HG03060 (cell line): ENCODE data around the gene EP400.

ENCODE experiments used
- ATAC-seq: cut with Tn5 transposase; IDR thresholded peaks from one replicate; pipeline ENCODE4 v1.9.1; 2021; ENCODE audit warnings: low read depth, moderate number of reproducible peaks; ENCODE audit not compliant: unreplicated experiment

Gene EP400, protein sequence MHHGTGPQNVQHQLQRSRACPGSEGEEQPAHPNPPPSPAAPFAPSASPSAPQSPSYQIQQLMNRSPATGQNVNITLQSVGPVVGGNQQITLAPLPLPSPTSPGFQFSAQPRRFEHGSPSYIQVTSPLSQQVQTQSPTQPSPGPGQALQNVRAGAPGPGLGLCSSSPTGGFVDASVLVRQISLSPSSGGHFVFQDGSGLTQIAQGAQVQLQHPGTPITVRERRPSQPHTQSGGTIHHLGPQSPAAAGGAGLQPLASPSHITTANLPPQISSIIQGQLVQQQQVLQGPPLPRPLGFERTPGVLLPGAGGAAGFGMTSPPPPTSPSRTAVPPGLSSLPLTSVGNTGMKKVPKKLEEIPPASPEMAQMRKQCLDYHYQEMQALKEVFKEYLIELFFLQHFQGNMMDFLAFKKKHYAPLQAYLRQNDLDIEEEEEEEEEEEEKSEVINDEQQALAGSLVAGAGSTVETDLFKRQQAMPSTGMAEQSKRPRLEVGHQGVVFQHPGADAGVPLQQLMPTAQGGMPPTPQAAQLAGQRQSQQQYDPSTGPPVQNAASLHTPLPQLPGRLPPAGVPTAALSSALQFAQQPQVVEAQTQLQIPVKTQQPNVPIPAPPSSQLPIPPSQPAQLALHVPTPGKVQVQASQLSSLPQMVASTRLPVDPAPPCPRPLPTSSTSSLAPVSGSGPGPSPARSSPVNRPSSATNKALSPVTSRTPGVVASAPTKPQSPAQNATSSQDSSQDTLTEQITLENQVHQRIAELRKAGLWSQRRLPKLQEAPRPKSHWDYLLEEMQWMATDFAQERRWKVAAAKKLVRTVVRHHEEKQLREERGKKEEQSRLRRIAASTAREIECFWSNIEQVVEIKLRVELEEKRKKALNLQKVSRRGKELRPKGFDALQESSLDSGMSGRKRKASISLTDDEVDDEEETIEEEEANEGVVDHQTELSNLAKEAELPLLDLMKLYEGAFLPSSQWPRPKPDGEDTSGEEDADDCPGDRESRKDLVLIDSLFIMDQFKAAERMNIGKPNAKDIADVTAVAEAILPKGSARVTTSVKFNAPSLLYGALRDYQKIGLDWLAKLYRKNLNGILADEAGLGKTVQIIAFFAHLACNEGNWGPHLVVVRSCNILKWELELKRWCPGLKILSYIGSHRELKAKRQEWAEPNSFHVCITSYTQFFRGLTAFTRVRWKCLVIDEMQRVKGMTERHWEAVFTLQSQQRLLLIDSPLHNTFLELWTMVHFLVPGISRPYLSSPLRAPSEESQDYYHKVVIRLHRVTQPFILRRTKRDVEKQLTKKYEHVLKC (N-terminal part only)

DNA sequence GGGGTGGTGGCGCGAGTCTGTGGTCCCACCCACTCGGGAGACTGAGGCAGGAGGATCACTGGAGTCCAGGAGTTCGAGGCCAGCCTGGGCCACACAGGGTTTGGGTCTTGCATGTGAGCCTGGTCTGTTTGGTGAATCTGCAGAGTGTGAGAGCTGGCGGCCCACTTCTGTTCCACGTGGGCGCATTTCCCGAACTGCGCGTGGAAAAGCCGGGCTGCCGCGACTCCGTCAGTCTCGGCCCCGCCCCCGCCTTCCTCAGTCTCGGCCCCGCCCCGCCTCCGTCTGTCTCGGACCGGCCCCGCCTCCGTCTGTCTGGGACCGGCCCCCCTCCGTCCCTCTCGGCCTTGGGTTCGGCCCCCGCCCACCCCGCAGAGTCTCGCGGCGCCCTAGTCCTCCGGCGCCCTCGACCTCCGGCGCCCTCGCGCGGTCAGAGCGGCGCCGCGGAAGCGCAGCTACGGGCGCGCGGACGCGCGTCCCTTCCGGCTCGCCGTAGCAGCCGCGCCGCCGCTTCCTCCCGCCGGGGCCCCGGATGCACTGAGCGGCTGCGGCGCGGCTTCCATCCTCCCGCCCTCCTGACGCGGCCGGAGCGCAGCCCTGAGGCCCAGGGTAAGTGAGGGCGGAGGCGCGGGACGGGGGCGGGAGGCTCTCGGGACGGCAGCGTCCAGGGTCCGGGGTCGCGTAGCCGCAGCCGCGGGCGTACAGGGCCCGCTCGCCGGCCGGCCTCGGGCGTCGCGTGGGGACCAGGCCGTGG is at the start of gene EP400:
Gene EP400 (plus strand): TSS at position 512 of the 751 bp plus-strand sequence. CDS start 10,678 bp downstream, outside the sequence.
- ATAC-seq, result peak; percentile 50

DNA sequence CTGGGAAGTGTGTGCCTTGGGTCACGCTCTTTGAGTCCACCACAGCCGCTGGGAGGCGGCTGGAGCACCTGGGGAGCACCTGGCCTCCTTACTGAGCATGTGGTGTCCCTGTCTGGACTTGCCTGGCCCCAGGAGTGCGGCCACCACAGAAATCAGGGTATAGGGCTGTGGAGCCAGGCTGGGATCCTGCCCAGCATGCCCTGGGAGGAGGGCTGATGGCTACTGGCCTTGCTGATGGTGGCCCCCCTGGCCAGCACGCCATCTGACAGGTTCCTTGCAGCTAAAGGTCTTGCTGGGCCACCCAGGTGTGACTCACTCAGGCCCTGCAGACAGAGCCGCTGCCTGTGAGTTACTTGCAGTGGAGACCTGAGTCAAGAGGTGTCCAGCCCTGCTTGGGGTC is 49.3 kb upstream of the EP400 start:
- ATAC-seq, result no peak

DNA sequence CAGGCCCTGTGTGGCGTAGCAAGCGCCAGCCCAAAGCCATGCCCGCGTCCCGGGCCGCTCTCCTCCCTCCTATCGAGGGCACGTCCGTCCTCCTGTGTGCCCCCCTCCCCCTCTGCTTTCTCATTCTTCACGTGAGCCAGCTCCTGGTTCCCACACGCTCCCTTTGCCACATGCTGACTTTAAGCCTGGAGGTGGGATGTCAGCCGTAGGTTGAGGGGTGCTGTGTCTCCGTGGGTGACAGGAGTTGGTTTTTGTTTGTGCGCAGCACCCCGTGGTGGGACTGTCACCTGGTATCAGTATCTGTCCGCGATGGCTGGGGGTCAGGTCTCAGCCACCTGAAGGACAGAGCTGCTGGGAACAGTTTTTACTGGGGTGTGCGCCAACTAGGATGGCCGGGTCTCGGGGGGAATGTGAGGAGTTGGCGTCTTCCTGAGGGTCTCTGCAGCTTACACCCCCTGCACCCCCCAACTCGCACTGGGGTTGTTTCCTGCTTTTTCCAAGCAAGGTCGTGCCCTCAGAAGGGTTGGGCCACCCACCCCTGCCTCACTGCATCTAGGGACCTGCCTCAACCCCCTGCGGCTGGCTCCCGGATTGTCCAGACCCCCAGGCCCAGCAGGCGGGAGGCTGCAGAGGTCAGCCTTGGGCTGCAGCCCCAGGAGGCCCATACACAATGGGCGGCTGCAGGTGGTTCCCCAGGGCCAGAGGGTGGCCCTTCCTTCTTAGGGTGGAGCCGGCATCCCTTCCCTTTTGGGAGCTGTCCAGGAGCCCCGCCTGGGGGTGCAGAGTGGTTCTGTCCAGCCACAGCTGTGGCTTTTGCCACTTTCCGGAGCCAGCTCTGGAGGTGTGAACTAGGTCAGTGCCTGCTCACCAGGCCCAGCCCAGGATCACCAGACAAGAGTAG is 48.1 kb upstream of the EP400 start:
- no peak for ATAC-seq

DNA sequence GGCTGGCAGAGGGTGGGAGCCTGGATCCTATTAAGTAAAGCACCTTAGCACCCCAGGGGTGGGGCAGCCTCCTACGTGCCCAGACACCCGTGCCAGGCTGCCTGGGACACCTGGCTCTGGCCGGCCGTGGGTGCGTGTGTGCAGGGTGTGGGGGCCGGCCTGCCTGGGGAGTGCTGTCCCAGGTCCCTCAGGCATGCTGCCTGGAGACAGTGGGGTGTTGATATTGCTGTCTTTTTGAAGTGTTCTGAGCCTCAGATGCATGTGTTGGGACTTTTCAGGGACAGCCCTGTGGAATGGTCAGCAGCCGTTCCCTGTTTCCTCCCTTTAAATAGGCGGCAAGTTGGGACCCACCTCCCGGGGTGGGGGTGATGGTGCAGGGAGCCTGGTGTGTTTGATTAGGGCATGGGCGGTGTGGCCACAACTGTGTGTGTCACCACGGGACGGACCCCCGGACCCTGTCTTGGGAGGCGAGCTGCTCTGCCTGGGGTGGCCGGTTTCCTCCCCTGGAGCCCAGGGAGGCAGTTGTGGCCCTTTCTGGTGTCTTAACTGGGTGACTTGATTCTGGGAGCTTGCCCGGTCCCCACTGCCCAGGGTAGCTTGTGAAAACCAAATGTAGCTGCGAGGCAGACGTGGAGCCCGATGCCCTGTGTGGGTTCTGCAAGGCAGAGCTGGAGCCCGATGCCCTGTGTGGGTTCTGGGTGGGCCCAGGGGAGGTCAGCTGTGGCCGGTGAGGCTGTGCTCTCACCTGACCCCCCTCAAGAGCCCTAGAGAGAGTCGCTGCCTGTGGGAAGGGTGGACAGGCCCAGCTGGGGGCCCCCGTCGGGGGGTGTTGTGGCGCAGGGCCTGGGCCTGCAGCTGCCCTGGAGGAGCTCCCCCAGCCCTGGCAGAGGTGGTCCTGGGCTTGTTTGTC is 47.2 kb upstream of the EP400 start:
- no peak for ATAC-seq

DNA sequence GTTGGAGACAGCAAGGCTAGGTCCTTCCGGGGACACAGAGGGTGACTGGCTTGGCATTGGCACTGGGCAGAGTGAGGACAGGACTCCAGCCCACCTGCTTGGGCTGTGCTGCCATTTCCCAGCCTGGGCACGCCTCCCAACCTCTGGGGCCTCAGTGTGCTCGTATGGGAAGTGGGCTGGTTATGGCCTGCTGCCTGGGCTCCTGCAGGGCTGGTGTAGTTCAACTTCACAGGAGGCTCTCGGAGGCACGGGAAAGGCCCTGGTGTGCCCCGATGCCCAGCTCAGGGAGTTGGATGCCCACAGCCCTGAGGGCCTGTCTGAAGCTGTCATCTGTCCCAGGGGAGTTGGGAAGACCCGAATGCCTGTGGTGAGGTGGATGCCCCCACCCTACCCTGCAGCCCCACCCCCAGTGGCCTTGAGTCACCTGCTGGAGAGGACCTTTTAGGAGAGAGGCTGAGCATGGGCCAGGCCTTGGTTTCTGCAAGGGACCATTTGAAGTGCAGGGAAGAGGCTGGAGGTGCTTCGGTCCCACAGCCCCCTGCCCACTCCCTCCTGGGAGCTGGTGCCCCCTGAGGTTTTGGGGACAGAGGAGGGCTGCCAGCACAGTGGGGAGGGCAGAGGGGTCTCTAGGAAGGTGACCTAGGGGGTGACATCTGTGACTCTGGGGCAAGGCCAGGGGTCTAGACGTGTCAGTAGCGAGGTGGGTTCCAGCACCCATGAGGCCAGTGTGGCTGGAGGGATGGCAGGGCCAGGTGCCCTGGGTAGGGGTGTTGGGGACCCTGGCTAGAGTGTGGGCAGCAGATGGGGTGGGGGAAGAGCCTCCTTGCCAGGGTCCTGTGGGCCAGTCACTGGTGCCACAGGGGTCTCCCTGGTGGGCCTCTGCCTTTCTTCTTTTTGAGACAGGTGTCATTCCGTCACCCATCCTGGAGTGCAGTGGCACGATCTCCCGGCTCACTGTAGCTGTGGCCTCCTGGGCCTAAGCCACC is 46.2 kb upstream of the EP400 start:
- no peak for ATAC-seq

DNA sequence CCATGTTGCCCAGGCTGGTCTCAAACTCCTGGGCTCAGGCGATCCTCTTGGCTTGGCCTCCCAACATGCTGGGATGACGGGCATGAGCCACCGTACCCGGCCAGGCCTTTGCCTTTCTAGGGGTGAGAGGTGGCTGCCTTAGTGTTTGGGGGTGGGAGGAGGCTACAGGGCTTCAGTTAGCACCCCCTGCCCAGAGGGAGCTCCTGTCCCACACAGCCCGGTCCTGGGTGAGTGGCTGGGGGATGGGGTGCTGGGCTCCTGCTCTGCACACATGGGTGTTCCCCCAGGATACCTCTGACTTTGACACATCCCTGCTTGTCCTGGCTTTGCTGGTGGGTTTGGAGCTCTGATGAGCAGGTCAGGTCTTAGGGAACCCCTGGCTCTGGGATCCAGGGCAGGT is 45.4 kb upstream of the EP400 start:
- no peak for ATAC-seq

DNA sequence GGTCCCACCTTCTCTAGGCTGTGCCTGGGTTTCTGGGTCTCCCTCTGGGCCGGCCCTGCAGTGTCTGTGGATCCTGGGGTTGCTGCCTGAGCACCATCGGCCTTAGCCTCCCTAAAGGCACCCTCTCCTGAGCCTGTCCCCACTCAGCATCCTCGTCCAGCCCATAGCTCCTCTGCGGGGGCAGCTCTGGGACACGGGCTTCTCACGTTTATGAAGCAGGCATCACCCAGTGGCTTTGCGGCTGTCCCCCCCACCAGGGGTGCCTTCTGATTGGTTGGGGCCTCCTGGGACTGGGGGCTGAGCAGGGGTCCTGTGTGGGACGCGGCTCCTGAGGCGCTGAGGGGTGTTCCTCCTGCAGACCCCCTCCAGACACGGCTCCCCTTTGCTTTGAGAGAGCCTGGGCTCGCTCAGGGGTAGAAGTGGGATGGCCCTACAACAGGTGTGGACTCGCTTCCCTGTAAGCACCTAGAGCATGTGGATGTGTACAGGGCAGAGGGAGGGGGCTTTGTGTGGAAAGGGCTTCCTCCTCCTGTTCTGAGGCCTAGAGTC is 44.6 kb upstream of the EP400 start:
- ATAC-seq, result no peak

DNA sequence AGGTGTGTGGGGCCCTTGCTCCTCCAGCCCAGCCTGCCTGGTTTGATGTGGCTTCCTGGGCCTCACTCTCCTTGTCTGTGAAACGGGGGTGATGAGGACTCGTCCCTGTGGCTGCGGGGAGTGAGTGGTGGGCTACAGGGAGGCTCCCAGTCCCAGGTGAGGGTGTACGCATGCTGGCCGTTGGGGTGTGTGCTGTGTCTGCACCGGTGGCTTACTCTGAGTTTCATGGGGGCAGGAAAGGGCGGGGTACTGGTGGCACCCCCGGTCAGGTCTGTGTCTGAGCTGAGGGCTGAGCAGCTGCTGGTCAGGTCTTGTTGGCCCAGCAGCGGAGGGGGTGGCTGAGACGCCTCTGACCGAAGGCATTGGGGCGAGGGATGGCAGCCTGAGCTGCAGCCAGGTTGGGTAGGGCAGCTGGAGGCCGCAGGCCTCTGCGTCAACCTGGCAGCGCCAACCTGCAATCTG is 44.1 kb upstream of the EP400 start:
- ATAC-seq, result no peak

DNA sequence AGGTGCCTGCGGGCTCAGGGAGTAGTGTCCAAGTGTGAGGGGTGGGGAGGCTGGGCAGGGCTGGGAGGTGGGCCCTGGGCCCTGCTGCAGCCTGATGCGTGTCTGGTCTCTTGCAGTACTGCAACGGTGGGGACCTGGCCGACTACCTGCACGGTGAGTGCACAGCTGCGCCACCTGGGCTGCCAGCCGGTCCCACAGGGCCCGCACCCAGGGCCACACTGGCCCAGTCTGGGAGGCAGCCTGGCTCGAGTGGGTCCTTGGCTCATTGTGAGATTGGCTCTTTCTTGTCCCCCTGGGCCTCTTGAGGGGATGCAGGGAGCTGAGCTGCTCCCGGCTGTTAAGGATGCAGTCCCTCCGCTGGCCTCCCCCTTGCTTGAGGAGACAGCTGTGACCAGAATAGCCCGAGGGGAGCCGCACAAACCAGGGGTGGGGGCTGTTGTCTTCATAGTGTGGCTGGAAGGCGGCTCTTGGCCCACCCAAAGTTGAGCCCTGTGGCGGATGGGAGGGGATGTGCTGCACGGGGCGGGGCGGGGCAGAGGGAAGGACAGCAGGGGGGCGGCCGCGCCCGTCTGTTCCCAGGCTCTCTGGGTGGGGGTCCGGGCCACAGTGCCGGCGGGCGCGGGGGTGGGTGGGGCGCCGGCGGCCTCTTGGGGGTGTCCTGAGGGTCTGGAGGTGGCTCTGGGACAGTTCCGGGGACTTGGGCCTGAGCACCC is 42.2 kb upstream of the EP400 start:
- ATAC-seq, result no peak

DNA sequence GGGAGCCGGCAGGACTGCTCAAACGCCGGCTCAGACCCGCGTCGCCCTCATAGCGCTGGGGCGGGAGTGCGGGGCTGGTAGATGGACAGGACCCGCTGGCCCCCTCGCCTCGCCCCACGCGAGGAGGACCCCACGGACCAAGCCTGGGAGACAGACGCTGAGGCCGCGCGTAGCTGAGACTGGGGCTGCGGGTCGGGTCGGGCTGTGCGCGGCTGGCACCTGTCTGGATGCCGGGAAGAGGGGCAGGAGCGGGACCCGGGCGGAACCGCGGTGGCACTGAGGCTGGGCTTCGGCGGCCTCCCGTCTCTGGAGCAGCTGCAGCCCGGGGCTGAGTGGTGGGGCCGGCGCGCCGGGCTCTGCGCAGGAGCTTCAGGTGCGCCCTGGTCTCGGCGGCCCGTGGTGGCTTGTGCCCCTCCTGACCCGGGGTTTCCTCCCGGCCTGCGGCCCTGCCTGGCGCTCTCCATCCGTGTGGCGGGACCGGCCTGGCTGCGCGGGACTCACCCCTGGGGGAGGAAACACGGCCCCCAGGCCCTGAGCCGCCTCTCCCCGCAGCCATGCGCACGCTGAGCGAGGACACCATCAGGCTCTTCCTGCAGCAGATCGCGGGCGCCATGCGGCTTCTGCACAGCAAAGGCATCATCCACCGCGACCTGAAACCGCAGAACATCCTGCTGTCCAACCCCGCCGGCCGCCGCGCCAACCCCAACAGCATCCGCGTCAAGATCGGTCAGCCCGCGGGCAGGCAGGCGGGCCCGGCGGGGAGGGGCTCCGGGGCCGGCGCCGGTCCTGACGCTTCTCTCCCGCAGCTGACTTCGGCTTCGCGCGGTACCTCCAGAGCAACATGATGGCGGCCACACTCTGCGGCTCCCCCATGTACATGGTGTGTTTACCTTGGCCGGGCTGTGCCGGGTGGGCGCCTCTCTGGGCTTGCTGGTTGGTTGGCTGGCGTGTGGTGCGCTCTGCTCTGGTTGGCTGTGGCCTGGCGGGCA is 41.4 kb upstream of the EP400 start:
- no peak for ATAC-seq

DNA sequence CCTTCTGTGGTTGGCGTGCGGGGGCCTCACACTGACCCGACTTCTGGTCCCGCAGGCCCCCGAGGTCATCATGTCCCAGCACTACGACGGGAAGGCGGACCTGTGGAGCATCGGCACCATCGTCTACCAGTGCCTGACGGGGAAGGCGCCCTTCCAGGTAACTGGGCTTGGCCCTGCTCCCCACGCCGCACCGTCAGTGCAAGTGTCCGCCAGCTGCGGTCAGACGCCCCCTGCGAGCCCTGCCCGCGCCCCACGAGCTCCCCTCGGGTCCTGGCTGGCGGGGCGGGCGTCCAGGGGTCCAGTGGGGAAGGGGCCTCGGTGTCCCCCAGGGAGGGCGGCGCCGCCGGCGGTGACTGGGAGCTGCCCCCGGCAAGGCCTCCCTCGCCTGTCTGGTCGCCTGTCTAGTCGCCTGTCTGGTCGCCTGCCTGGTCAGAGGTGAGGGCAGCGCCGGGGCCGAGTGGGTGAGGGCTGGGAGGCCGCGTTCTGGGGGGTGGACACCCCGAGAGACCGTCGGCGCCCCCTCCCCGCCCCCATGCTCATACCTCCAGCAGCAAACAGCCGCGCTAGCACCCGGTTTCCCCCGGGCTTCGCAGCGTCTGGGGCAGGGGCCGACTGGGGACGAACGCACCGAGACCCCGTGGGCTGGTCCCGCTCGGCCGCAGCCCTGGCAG is 40.5 kb upstream of the EP400 start:
- ATAC-seq, result no peak

DNA sequence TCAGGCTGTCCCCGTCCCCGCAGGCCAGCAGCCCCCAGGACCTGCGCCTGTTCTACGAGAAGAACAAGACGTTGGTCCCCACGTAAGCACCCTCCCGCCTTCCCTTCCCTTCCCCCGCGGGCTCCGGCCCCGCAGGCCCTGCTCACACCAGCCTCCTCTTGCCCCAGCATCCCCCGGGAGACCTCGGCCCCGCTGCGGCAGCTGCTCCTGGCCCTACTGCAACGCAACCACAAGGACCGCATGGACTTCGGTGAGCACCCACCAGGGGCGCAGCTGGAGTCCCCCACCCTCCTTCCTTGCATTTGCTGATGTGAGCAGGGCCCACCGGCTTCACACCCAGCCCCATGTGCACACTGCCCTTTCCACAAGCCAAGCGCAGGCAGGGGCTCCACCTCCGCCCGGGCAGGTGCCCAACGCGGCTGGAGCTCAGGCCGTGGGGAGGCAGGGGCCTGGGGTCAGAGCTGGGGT is 40.0 kb upstream of the EP400 start:
- ATAC-seq, result no peak

DNA sequence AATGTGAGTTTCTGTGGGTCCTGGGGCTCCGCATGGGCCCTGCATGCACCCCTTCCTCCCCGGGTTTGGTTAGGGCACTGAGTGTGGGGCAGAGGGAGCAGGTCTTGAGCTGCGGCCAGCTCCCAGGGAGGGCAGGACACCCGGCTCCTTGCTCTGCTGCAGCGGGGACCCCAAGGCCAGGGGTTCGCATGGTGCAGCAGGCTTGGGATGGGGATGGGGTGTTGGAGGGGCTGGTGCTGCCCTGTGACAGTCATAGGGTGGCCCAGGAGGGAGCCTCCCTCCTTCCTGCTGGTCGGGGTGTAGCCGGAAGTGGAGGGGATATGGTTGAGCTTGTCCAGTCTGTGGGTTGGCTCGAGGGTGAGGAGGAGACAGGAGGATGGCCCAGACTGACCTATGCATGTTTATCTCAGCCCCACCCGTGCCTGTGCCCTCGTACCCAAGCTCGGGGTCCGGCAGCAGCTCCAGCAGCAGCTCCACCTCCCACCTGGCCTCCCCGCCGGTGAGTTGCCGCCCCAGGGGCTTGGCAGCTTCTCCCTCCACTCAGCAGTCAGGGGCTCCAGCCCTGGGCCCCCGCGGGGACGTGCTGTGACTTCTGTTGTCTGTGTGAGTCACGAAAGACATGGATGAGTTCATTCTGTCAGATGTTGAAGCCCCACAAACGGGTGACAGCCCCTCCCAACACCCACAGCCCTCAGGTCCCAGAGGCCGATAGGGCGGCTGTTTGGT is 39.3 kb upstream of the EP400 start:
- no peak for ATAC-seq
